Type B pancreatic cell (in vitro differentiated cells): ENCODE data around the gene KRT84. TPM values are rescaled to one million over a fixed set of nuclear protein-coding genes. Genes with fewer than 3 reads are reported as not detected.

ENCODE experiments used
- DNase-seq: peaks from one replicate; pipeline ENCODE4 v3.0.0; 2021; ENCODE audit warnings: mixed read lengths; ENCODE audit not compliant: unreplicated experiment; ENCODE audit errors: extremely low spot score
- H3K27ac Mint-ChIP-seq: 2 replicates; pipeline ENCODE4 v1.8.0; 2021; ENCODE audit warnings: mild to moderate bottlenecking, mixed read lengths
- H3K27me3 Mint-ChIP-seq: 2 replicates; pipeline ENCODE4 v1.8.0; 2021; ENCODE audit warnings: mixed read lengths
- H3K36me3 Mint-ChIP-seq: 2 replicates; pipeline ENCODE4 v1.8.0; 2021; ENCODE audit warnings: mixed read lengths
- H3K4me1 Mint-ChIP-seq: one replicate; pipeline ENCODE4 v1.8.0; 2021; ENCODE audit warnings: mixed read lengths; ENCODE audit not compliant: unreplicated experiment
- H3K4me3 Mint-ChIP-seq: 2 replicates; pipeline ENCODE4 v1.8.0; 2021; ENCODE audit warnings: mild to moderate bottlenecking, mixed read lengths
- H3K9me3 Mint-ChIP-seq: 2 replicates; pipeline ENCODE4 v1.8.0; 2021; ENCODE audit warnings: mixed read lengths
- total RNA-seq: library from RNA; stranded (reverse); gene quantifications from 2 replicates; pipeline ENCODE4 v1.2.1, GENCODE V29; 2021; ENCODE audit warnings: low replicate concordance
- TF ChIP-seq, protein P1 (sequence below): fragments of 200-600 bp; sonication (generic); conservative IDR thresholded peaks from 2 replicates; pipeline ENCODE4 v1.5.0; 2021; ENCODE audit warnings: antibody characterized with exemption, mild to moderate bottlenecking

Gene KRT84
- total RNA-seq, 1 donor from 2014 or later, result not detected

DNA sequence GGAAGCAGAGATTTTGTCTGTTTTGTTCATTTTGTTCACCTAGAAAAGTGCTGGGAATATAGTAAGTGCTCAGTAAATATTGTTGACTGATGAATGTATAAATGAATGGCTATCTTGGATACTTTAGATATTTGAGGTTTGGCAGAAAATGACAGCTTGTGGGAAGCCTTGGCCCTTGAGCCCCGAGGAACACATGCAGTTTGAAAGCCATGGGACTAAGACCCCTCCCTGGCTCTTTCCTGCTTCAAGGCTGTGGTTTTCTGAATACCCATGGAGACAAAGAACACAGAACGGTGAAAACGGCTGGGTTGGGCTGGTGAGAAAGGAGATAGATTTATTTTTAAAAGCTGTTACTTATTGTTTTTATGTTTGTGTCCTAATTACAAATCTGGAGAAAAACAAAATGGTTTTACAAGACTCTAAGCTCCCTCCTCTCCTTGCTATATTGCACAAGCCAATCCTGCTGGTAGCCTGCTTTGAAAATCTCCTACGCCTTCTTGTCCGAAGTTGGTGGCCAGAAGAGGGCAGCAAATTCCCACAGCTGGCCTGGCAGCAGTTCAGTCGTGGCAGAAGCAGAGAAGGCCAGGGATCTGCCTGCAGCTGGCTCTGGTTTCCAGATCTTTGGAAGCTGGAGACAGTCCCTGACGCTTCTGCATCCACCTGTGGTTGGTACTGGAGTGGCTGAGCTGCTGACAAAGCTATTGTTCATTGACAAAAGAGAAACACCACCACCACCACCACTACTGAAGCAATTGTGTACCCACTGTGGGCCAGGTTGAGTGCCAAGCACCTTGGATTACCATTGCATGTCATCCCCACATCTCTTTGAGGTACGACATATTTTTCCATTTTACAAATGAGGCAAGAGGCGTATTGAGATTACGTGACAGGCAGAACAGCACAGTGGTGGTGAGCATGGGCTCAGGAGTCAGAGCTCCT lies 13.0 kb downstream of the KRT84 start:
- no peak overlapping the region for H3K27ac Mint-ChIP-seq
- peaks cover 12% of the 10 kb centered on the region for H3K4me1 Mint-ChIP-seq
- H3K27me3 Mint-ChIP-seq, result peaks cover 19% of the 10 kb centered on the region
- no peaks in the 10 kb centered on the region for H3K36me3 Mint-ChIP-seq
- peak; percentile 82 for DNase-seq
- H3K4me3 Mint-ChIP-seq, result no peak overlapping the region
- TF ChIP-seq, protein P1, sequence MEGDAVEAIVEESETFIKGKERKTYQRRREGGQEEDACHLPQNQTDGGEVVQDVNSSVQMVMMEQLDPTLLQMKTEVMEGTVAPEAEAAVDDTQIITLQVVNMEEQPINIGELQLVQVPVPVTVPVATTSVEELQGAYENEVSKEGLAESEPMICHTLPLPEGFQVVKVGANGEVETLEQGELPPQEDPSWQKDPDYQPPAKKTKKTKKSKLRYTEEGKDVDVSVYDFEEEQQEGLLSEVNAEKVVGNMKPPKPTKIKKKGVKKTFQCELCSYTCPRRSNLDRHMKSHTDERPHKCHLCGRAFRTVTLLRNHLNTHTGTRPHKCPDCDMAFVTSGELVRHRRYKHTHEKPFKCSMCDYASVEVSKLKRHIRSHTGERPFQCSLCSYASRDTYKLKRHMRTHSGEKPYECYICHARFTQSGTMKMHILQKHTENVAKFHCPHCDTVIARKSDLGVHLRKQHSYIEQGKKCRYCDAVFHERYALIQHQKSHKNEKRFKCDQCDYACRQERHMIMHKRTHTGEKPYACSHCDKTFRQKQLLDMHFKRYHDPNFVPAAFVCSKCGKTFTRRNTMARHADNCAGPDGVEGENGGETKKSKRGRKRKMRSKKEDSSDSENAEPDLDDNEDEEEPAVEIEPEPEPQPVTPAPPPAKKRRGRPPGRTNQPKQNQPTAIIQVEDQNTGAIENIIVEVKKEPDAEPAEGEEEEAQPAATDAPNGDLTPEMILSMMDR, result peak; percentile 88
- H3K9me3 Mint-ChIP-seq, result no peaks in the 10 kb centered on the region

DNA sequence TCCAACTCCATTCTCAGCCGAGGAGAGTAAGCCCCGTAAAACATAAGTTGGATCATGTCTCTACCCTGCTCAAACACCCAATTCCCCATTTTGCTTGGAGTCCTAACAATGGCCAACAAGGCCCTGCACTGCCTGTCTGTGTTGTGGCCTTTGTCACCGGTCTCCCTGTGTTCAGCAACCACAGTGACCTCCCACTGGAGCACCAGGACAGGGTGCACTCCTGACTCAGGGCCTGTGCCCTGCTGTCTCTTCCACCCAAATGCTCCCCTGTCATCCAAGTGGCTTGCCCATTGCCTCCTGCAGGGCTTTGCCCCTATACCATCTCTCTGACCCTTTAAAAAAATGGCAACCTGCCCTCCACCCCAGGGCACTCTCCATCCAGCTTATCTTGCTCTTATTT lies 13.7 kb downstream of the KRT84 start:
- Mint-ChIP-seq H3K4me3 (no peak overlapping the region), H3K36me3 (no peaks in the 10 kb centered on the region), H3K27ac (no peak overlapping the region), H3K27me3 (peaks cover 19% of the 10 kb centered on the region), H3K4me1 (peaks cover 12% of the 10 kb centered on the region), H3K9me3 (no peaks in the 10 kb centered on the region)
- TF ChIP-seq, protein P1, result no peak
- no peak for DNase-seq

DNA sequence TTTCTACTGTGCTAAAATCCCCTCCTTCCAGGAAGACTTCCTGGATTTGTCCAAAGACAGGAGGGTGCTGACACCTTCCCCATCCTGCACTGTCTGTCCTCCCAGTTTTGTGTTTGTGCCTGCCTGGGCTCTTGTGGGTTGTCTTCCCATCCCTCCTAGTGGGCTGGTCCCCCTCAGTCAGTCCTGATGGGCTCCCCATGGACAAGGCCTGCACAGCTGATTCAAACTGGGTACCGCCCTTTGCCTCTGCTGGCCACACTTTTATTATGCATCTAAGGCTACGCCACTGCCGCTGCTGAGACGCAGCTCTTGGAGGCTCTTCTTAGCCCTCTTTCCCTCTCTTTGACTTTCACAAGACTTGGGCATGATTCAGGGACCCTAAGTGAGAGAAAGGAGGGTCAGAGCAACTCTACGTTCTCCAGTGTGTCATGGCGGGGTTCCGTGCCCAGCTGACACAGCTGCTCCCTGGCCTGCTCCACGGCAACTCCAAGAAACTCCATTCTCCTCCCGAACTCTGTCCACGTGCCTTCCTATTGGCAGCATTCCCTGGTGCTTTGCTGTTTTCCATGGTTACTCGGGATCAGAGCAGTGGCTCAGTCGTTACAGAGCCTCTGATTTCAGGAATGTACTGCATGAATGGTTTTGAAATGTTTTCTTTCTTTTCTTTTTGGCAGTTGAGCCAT lies 14.4 kb downstream of the KRT84 start:
- no peak for DNase-seq
- H3K4me1 Mint-ChIP-seq, result peaks cover 12% of the 10 kb centered on the region
- TF ChIP-seq, protein P1, result no peak
- no peak overlapping the region for H3K4me3 Mint-ChIP-seq
- no peak overlapping the region for H3K27ac Mint-ChIP-seq
- no peaks in the 10 kb centered on the region for H3K9me3 Mint-ChIP-seq
- peaks cover 19% of the 10 kb centered on the region for H3K27me3 Mint-ChIP-seq
- H3K36me3 Mint-ChIP-seq, result no peaks in the 10 kb centered on the region

DNA sequence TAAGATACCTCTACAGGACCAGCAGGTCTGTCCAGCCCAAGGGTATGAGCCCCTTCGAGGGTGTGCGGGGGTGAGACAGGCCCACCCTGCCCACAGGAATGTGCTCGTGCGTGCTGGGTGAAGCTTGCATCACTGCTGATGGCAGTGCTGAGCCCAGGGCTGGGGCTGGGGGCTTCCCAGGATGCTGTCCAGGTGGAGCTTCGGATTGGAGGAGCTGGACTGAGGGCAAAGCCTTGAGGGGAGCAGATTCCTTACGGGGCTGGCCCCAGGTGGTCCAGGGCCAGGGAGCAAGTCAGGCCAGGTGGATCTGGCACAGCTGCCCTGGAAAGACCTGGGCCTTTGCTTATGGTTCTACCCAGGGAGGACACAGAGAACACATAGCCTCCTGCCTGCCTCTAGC lies 15.6 kb downstream of the KRT84 start:
- Mint-ChIP-seq H3K4me1 (peaks cover 12% of the 10 kb centered on the region), H3K36me3 (no peaks in the 10 kb centered on the region), H3K9me3 (no peaks in the 10 kb centered on the region), H3K27me3 (peaks cover 25% of the 10 kb centered on the region), H3K27ac (no peak overlapping the region), H3K4me3 (no peak overlapping the region)
- TF ChIP-seq, protein P1, result no peak
- no peak for DNase-seq

DNA sequence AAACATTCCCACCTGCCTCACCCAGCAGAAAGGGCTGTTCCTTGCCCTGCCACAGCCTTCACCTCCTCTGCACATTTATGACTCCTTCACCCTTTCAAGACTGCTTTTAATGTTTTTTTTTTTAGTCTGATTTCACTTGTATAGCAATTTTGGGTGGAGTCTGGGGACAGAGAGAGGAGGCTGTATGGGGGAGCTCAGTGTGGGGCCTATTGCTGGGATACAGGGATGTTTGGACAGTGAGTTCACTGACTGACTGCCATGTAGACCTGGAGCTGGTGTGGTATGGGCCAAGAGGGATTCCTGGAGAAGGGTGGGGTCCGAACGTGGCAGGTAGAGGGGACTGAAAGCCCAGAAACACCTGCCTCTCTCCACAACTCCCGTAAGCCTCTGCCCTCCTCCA lies 16.2 kb downstream of the KRT84 start:
- H3K4me1 Mint-ChIP-seq, result peaks cover 12% of the 10 kb centered on the region
- no peak overlapping the region for H3K27ac Mint-ChIP-seq
- TF ChIP-seq, protein P1, result no peak
- DNase-seq, result no peak
- H3K36me3 Mint-ChIP-seq, result no peaks in the 10 kb centered on the region
- no peaks in the 10 kb centered on the region for H3K9me3 Mint-ChIP-seq
- H3K27me3 Mint-ChIP-seq, result peaks cover 30% of the 10 kb centered on the region
- no peak overlapping the region for H3K4me3 Mint-ChIP-seq
